ENCODE results near the gene CYREN. TPM values are rescaled to one million over a fixed set of nuclear protein-coding genes. Genes with fewer than 3 reads are reported as not detected.

The CYREN gene
- total RNA-seq, 4 donors from 2014 or later: 41.8 to 50.6 (median 49.4) TPM

DNA sequence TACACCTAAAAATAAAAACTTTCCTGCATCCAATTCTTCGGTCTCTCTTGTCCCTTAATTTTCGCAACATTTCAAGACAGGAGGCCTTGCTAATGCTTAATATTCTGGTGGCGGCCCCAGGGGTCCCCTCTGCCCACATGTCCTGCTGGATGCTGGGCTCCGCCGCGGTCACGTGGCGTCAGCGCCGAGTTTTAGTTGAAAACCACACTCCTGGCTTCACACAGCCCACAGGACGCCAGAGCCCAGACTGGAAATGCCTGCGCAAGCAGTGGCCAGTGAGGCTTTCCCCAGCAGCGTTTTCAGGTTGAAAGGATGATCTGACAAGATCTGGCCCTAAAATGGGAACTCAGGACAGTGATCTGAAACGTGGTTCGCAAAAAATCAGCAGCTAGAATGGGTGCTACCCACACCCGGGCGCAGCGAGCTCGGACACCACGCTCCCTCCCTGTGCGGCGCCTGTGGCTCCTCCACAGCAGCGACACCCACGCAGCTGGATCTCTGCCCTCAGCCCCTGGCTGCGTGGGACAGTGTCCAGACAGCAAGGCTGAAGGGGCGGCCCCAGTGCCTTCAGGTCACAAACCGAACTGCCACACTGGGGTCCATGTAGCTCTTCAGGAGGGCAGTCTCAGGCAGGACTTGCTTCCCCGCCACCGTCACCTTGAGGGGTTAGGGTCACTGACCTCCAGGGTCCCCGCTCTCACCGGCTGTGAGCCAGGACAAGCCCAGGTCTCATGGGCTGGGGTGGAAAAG lies 11.6 kb upstream of the CYREN start:
- H3K4me1 ChIP-seq: no peaks in the 10 kb centered on the region
- H3K4me3 ChIP-seq: no peak overlapping the region
- TF ChIP-seq POLR2A (IDR thresholded peaks at IDR 0.05) (no peak), EP300 (IDR thresholded peaks at IDR 0.05) (no peak)
- TF ChIP-seq, protein P1, sequence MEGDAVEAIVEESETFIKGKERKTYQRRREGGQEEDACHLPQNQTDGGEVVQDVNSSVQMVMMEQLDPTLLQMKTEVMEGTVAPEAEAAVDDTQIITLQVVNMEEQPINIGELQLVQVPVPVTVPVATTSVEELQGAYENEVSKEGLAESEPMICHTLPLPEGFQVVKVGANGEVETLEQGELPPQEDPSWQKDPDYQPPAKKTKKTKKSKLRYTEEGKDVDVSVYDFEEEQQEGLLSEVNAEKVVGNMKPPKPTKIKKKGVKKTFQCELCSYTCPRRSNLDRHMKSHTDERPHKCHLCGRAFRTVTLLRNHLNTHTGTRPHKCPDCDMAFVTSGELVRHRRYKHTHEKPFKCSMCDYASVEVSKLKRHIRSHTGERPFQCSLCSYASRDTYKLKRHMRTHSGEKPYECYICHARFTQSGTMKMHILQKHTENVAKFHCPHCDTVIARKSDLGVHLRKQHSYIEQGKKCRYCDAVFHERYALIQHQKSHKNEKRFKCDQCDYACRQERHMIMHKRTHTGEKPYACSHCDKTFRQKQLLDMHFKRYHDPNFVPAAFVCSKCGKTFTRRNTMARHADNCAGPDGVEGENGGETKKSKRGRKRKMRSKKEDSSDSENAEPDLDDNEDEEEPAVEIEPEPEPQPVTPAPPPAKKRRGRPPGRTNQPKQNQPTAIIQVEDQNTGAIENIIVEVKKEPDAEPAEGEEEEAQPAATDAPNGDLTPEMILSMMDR (IDR thresholded peaks at IDR 0.05): no peak
- no peak for DNase-seq (ENCODE audit: low spot score in 2 of 2)
- peaks cover 0 to 100% (median 16%) of the 10 kb centered on the region in 3 donors for H3K36me3 ChIP-seq
- peaks cover 0 to 47% (median 12%) of the 10 kb centered on the region in 4 donors for H3K9me3 ChIP-seq
- WGBS, 2 donors: 97% methylated on average over 25 to 31 of the region's 31 CpGs
- H3K27me3 ChIP-seq: no peaks in the 10 kb centered on the region
- no peak overlapping the region for H3K27ac ChIP-seq

DNA sequence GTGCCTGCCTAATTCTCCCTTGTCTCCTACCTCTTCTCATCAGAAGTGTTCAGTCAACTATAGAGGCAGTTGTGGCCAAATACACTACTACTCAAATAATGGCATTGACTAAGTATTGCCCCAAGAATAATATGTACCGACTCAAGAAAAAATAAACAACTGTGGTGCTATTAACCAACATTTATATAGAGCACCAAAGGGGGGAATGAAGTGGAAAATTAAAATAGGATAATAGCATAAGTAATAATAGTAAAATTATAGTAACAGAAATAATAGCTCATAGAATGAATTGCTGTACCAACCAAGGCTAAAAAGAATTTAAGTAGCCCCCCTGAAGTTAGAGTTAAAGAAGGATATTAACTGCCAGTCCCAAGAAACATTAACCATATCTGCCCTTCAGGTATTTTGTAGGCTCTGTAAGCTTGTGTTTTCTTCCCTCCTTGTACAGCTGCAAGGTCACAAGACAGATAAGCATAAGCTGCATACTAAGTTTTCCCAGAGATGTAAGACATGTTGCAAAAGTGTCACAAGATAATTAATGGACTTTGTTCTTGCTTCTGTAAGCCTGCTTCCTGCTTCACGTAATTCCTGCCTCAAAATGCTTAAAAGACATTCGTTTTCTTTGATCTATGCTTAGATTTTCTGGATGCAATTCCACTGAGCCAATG lies 10.9 kb upstream of the CYREN start:
- H3K9me3 ChIP-seq: peaks cover 0 to 47% (median 12%) of the 10 kb centered on the region in 4 donors
- no peak for DNase-seq (ENCODE audit: low spot score in 2 of 2)
- 94 to 95% methylated on average over 3 of the region's 3 CpGs for WGBS, 2 donors
- no peak overlapping the region for H3K4me3 ChIP-seq
- TF ChIP-seq POLR2A (IDR thresholded peaks at IDR 0.05) (no peak), EP300 (IDR thresholded peaks at IDR 0.05) (no peak)
- TF ChIP-seq, protein P1 (IDR thresholded peaks at IDR 0.05): no peak
- no peaks in the 10 kb centered on the region for H3K4me1 ChIP-seq
- no peaks in the 10 kb centered on the region for H3K27me3 ChIP-seq
- H3K36me3 ChIP-seq: peaks cover 0 to 97% (median 13%) of the 10 kb centered on the region in 3 donors
- H3K27ac ChIP-seq: no peak overlapping the region

DNA sequence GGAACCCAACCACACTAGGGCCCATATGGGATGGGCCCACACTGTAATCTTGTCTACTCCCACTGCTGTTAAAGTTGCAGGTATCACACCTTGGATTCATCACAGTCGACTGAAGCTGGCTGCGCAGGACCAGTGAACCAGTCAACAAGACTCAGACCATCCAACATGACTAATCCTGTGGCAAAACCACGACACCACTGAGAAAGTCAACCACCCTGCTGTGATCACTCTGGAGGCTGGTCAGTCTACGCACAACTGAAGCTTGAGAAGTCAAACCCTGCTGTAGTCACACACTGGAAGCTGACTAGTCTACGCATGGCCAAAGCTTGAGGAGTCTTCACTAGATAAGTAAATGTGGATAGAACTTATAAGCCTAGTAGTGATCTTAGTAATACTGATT lies 9.6 kb upstream of the CYREN start:
- TF ChIP-seq, protein P1 (IDR thresholded peaks at IDR 0.05): no peak
- no peak for TF ChIP-seq EP300 (IDR thresholded peaks at IDR 0.05)
- no peak for TF ChIP-seq POLR2A (IDR thresholded peaks at IDR 0.05)
- H3K4me3 ChIP-seq: no peak overlapping the region
- no peaks in the 10 kb centered on the region for H3K27me3 ChIP-seq
- no peak overlapping the region for H3K27ac ChIP-seq
- peaks cover 0 to 47% (median 12%) of the 10 kb centered on the region in 4 donors for H3K9me3 ChIP-seq
- WGBS, 2 donors: 90 to 100% methylated on average over 5 of the region's 5 CpGs
- H3K36me3 ChIP-seq: peaks cover 0 to 87% (median under 1%) of the 10 kb centered on the region in 3 donors
- no peak for DNase-seq (ENCODE audit: low spot score in 2 of 2)
- H3K4me1 ChIP-seq: no peaks in the 10 kb centered on the region

DNA sequence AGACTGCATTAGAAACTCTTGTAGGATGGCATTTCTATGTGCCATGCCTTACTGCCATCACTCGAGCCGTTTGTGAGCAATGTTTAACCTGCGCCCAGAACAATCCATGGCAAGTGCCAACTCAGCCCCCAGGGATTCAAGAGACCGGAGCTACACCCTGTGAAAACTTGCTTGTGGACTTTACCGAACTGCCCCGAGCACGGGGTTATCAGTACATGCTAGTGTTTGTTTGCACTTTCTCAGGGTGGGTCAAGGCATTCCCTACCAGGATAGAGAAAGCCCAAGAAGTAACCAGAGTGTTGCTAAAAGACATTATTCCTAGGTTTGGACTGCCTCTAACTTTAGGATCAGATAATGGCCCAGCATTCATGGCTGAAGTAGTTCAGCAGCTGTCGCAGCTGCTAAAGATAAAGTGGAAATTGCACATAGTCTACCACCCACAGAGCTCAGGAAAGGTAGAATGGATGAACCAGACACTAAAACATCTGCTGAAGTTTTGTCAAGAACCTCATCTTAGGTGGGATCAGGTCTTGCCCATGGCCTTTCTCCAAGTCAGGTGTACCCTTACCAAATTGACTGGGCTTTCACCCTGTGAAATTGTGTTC lies 8.9 kb upstream of the CYREN start:
- peaks cover 0 to 47% (median 12%) of the 10 kb centered on the region in 4 donors for H3K9me3 ChIP-seq
- no peaks in the 10 kb centered on the region for H3K4me1 ChIP-seq
- TF ChIP-seq POLR2A (IDR thresholded peaks at IDR 0.05) (no peak), EP300 (IDR thresholded peaks at IDR 0.05) (no peak)
- TF ChIP-seq, protein P1 (IDR thresholded peaks at IDR 0.05): no peak
- no peak overlapping the region for H3K4me3 ChIP-seq
- DNase-seq (ENCODE audit: low spot score in 2 of 2): no peak
- peaks cover 0 to 80% (median 0%) of the 10 kb centered on the region in 3 donors for H3K36me3 ChIP-seq
- 88 to 95% methylated on average over 8 of the region's 8 CpGs for WGBS, 2 donors
- no peaks in the 10 kb centered on the region for H3K27me3 ChIP-seq
- no peak overlapping the region for H3K27ac ChIP-seq
